Ecto neural progenitor cell (in vitro differentiated cells): Measurements from ENCODE around the gene CLIP2.
"Not testable (repeated sequence)": the region's sequence is repeated elsewhere in the genome, so short reads cannot be mapped to it uniquely, and the experiment has no call there.

Experiments
- DNase-seq: peaks from one replicate; pipeline ENCODE4 v3.0.0-alpha.2; 2018; ENCODE audit warnings: low spot score

CLIP2 gene

GRCh38 chr7:74297516-74298233 lies 8.5 kb downstream of the CLIP2 start:
- no peak for DNase-seq

GRCh38 chr7:74299401-74299800 lies 10.2 kb downstream of the CLIP2 start:
- no peak for DNase-seq

- no peak for DNase-seq
Measured at GRCh38 chr7:74300926-74301325, 11.7 kb downstream of the CLIP2 start.

- no peak for DNase-seq
Measured at GRCh38 chr7:74302745-74303221, 13.6 kb downstream of the CLIP2 start.

- no peak for DNase-seq
Measured at GRCh38 chr7:74304550-74304949, 15.3 kb downstream of the CLIP2 start.

GRCh38 chr7:74306004-74306729 lies 17.0 kb downstream of the CLIP2 start:
- DNase-seq, result no peak

- DNase-seq, result no peak
Measured at GRCh38 chr7:74306730-74307469, 17.7 kb downstream of the CLIP2 start.

GRCh38 chr7:74307738-74308505 lies 18.7 kb downstream of the CLIP2 start:
- no peak for DNase-seq

GRCh38 chr7:74309181-74309580 lies 20.0 kb downstream of the CLIP2 start:
- DNase-seq, result no peak

- no peak for DNase-seq
Measured at GRCh38 chr7:74311305-74311744, 22.1 kb downstream of the CLIP2 start.

GRCh38 chr7:74312418-74313028 lies 23.3 kb downstream of the CLIP2 start:
- no peak for DNase-seq

GRCh38 chr7:74315891-74316290 lies 26.7 kb downstream of the CLIP2 start:
- DNase-seq, result not testable (repeated sequence)

- DNase-seq, result no peak
Measured at GRCh38 chr7:74317146-74317782, 28.1 kb downstream of the CLIP2 start.

- no peak for DNase-seq
Measured at GRCh38 chr7:74318043-74318442, 28.8 kb downstream of the CLIP2 start.

- DNase-seq, result no peak
Measured at GRCh38 chr7:74320645-74321221, 31.5 kb downstream of the CLIP2 start.

GRCh38 chr7:74322892-74323291 lies 33.7 kb downstream of the CLIP2 start:
- DNase-seq, result not testable (repeated sequence)

GRCh38 chr7:74324531-74325209 lies 35.5 kb downstream of the CLIP2 start:
- DNase-seq, result no peak

- DNase-seq, result no peak
Measured at GRCh38 chr7:74325210-74325565, 36.0 kb downstream of the CLIP2 start.

GRCh38 chr7:74329225-74329624 lies 40.0 kb downstream of the CLIP2 start:
- no peak for DNase-seq
